ENCODE measurements around the gene TBC1D3B. TPM values are rescaled to one million over a fixed set of nuclear protein-coding genes. Genes with fewer than 3 reads are reported as not detected.
"Not testable (repeated sequence)": the region's sequence is repeated elsewhere in the genome, so short reads cannot be mapped to it uniquely, and the experiment has no call there.

TBC1D3B gene
- total RNA-seq, 1 donor from 2014 or later: not detected

DNA sequence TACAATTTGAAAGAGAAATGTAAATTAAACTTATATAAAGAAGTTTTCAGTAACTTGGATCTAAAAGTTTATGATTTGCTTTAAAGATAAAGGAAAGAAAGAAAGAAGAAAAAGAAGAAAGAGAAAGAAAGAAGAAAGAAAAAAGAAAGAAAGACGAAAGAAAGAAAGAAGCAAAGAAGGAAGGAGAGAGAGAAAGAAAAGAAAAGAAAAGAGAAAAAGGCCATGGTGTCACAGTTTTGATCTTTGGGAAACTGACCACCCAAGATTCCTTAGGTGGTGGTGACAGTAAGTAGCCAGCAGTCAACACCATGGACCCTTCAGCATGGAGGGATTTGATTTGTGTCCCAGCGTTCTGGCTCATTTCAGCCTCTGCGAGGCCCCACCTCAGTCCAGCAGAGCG lies 24.7 kb upstream of the TBC1D3B start:
- not testable (repeated sequence) for H3K36me3 ChIP-seq (ENCODE audit: control insufficient read depth in 3 of 3, insufficient read depth in 3 of 3, low read length in 3 of 3); H3K27me3 ChIP-seq (ENCODE audit: control insufficient read depth in 3 of 3, insufficient read depth in 3 of 3, low read length in 3 of 3); H3K27ac ChIP-seq (ENCODE audit: low read depth, low read length); H3K9ac ChIP-seq (ENCODE audit: low read depth in 1 of 3, low read length in 3 of 3); H3K4me1 ChIP-seq (ENCODE audit: control insufficient read depth in 3 of 3, insufficient read depth in 3 of 3, low read length in 3 of 3); H3K9me3 ChIP-seq (ENCODE audit: control insufficient read depth in 3 of 3, low read length in 3 of 3); H3K4me3 ChIP-seq (ENCODE audit: low read length in 3 of 3)

DNA sequence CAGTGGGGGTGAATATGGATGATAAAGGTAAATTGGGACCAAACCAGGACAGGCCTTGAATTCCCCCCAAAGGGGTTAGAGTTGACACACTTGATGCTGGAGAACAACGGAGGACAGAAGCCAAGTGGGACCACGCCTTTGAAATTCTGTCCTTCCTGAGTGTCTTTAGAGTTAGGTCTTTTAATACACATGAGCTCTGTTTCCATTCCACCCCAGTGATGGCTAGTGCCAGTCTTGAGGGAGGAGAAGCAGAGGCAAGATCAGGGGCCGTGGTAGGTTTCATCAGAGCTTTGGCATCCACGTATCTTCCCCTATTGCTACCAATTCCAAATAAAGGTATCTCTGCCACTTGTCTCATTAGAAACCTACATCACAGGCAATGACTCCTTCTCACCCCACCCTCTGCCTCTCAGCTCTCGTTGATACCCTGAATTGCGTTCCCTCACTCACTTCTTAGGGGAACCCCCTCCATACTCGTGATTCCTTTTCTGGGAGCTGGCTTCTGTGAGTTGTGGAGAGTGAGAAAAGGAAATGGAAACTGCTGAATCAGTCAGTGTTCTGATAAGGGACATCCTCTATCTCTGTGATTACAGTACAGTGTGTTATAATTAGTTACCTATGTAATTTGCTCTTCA lies 22.5 kb upstream of the TBC1D3B start:
- H3K27ac ChIP-seq (ENCODE audit: low read depth, low read length): no peak overlapping the region
- no peak overlapping the region for H3K9ac ChIP-seq (ENCODE audit: low read depth in 1 of 3, low read length in 3 of 3)
- no peaks in the 10 kb centered on the region for H3K9me3 ChIP-seq (ENCODE audit: control insufficient read depth in 3 of 3, low read length in 3 of 3)

DNA sequence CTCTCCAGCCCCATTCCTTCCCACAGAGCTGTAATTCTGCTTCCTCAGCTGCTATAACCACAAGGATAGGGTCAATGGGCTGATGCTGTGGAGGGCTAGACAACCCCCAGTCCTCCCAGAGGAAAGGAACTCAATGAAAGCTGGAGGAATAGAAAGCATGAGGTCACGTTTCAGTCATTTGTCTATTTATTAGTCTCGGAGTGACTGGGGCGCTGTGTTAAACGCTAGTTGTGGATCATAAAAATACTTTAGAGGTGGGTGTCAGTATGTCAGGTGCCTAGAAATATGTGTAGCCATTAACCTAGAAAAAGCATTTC lies 20.9 kb upstream of the TBC1D3B start:
- H3K9ac ChIP-seq (ENCODE audit: low read depth in 1 of 3, low read length in 3 of 3): no peak overlapping the region
- H3K27me3 ChIP-seq (ENCODE audit: control insufficient read depth in 3 of 3, insufficient read depth in 3 of 3, low read length in 3 of 3): peaks cover 2 to 4% (median 4%) of the 10 kb centered on the region in 3 donors
- H3K9me3 ChIP-seq (ENCODE audit: control insufficient read depth in 3 of 3, low read length in 3 of 3): no peaks in the 10 kb centered on the region
- no peak overlapping the region for H3K4me3 ChIP-seq (ENCODE audit: low read length in 3 of 3)
- H3K27ac ChIP-seq (ENCODE audit: low read depth, low read length): no peak overlapping the region
- H3K36me3 ChIP-seq (ENCODE audit: control insufficient read depth in 3 of 3, insufficient read depth in 3 of 3, low read length in 3 of 3): no peaks in the 10 kb centered on the region
- H3K4me1 ChIP-seq (ENCODE audit: control insufficient read depth in 3 of 3, insufficient read depth in 3 of 3, low read length in 3 of 3): peaks cover 0 to 2% (median 0%) of the 10 kb centered on the region in 3 donors

More for the DNA sequence above, 22.5 kb upstream of the TBC1D3B start:
- Histone ChIP-seq H3K4me1 (ENCODE audit: control insufficient read depth in 3 of 3, insufficient read depth in 3 of 3, low read length in 3 of 3) (no peaks in the 10 kb centered on the region), H3K4me3 (ENCODE audit: low read length in 3 of 3) (no peak overlapping the region), H3K36me3 (ENCODE audit: control insufficient read depth in 3 of 3, insufficient read depth in 3 of 3, low read length in 3 of 3) (no peaks in the 10 kb centered on the region), H3K27me3 (ENCODE audit: control insufficient read depth in 3 of 3, insufficient read depth in 3 of 3, low read length in 3 of 3) (peaks cover 2 to 4% (median 4%) of the 10 kb centered on the region in 3 donors)

DNA sequence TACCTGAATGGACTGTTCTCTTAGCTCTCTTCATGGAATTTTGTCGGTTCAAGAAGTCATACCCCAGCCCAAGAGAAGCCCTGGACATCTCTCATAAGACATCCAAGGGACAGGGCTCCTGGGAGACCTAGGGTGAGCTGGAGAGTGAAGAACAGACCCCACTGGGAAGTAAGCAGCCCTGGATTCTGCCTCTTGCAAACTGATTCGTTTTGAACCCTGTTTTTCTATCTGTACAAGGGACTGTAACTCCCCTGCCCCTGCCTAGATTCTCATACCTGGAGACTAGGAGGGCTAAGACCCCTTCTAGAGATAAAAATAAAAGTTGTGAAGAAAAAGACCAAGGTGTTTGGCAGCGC lies 19.7 kb upstream of the TBC1D3B start:
- H3K9me3 ChIP-seq (ENCODE audit: control insufficient read depth in 3 of 3, low read length in 3 of 3): no peaks in the 10 kb centered on the region
- no peak overlapping the region for H3K4me3 ChIP-seq (ENCODE audit: low read length in 3 of 3)
- H3K9ac ChIP-seq (ENCODE audit: low read depth in 1 of 3, low read length in 3 of 3): no peak overlapping the region
- H3K36me3 ChIP-seq (ENCODE audit: control insufficient read depth in 3 of 3, insufficient read depth in 3 of 3, low read length in 3 of 3): no peaks in the 10 kb centered on the region
- H3K27me3 ChIP-seq (ENCODE audit: control insufficient read depth in 3 of 3, insufficient read depth in 3 of 3, low read length in 3 of 3): peaks cover 2 to 4% (median 4%) of the 10 kb centered on the region in 3 donors
- H3K4me1 ChIP-seq (ENCODE audit: control insufficient read depth in 3 of 3, insufficient read depth in 3 of 3, low read length in 3 of 3): peaks cover 0 to 2% (median 0%) of the 10 kb centered on the region in 3 donors
- H3K27ac ChIP-seq (ENCODE audit: low read depth, low read length): no peak overlapping the region

DNA sequence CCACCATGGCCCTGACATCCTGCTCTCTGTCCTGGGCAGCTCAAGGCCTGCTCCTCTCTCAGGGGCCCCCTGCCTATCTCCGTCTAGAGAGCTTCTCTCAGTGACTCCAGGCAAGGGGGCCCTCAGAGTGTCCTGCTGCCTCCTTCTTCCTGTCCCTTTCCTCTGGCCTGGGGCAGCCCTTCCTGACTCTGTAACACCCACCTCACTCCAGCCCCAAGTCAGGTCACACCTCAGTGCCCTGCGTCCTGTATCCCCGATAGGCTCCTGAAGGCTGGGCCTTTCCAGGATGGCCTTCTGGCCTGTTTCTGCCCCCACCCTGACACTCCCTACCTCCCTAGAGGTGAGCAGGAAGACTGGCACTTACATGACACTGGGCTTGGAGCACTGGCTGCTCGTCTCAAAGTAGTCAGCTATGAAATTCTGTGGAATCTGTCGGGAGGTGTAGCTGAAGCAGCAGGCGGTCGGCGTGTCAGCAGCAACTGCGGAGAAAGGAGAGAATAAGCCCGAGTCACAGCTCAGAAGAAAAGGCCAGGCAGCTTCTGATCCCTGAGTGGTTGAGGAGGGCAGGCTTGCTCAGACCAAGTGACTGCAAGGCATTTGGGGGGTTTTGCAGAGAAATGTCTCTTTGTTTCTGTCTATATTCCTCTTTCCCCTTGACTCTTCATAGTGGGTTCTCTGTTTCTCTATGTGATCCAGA lies 19.1 kb upstream of the TBC1D3B start:
- Histone ChIP-seq H3K36me3 (ENCODE audit: control insufficient read depth in 3 of 3, insufficient read depth in 3 of 3, low read length in 3 of 3) (no peaks in the 10 kb centered on the region), H3K27ac (ENCODE audit: low read depth, low read length) (no peak overlapping the region), H3K9ac (ENCODE audit: low read depth in 1 of 3, low read length in 3 of 3) (no peak overlapping the region), H3K4me3 (ENCODE audit: low read length in 3 of 3) (no peak overlapping the region), H3K9me3 (ENCODE audit: control insufficient read depth in 3 of 3, low read length in 3 of 3) (no peaks in the 10 kb centered on the region), H3K4me1 (ENCODE audit: control insufficient read depth in 3 of 3, insufficient read depth in 3 of 3, low read length in 3 of 3) (peaks cover 0 to 2% (median 0%) of the 10 kb centered on the region in 3 donors), H3K27me3 (ENCODE audit: control insufficient read depth in 3 of 3, insufficient read depth in 3 of 3, low read length in 3 of 3) (peaks cover 2 to 4% (median 4%) of the 10 kb centered on the region in 3 donors)

DNA sequence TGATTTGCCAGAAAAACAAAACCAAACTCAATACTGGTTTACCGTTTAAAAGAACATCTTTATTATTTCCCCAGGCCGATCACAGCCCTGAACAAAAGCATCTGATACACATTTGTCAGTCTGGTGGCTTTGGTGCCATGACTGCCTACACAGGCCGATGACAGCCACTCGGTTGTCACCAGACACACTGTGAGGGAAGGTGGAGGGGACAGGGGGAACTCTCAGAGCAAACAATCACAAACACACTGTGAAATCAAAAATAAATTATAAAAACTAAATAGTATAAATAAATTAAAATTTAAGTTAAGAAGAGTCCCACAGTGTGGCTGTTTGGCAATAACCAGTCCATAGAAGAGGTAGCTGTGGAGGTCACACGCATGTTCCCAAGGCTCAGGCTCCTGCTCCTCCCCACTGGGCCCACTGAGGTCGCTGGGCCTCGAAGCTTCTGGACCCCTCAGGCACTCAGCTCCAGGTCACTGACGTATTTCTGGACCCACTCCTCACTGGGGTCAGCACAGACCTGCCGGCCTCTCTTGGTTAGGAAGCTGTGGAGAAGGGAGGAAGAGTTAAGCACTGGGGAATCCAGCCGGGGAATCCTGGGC lies 18.5 kb upstream of the TBC1D3B start:
- not testable (repeated sequence) for H3K9ac ChIP-seq (ENCODE audit: low read depth in 1 of 3, low read length in 3 of 3); H3K4me3 ChIP-seq (ENCODE audit: low read length in 3 of 3); H3K36me3 ChIP-seq (ENCODE audit: control insufficient read depth in 3 of 3, insufficient read depth in 3 of 3, low read length in 3 of 3); H3K4me1 ChIP-seq (ENCODE audit: control insufficient read depth in 3 of 3, insufficient read depth in 3 of 3, low read length in 3 of 3); H3K27ac ChIP-seq (ENCODE audit: low read depth, low read length); H3K9me3 ChIP-seq (ENCODE audit: control insufficient read depth in 3 of 3, low read length in 3 of 3); H3K27me3 ChIP-seq (ENCODE audit: control insufficient read depth in 3 of 3, insufficient read depth in 3 of 3, low read length in 3 of 3)

DNA sequence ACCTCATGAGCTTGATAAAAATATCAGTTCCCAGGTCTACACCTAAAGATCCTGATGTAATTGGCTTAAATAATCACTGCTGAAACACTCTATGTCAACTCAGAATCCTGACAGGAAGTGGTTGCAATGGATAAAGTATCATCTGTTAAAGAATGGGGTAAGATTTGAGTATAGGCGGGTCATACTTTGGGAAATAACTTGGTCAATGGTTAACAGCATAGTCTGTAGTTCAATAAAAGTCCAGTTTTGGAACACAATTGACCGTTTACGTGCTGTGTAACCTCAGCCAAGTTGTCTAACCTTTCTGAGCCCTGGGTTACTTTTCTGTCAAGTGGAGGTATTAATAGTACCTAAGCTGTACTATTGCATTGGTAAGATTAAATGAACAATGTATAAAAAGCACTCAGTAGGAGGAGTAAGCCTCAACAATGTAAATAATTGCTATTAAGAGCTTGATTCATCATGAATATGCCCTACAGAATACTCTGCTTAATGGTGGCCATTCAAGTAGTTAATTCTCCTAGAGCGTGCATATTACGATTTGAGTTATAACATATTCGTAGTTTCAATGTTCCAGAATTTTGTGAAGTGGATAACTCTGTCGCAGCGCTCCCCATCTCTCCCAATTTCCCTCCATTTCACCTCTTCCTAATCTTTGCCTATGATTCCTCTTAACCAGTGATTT lies 17.9 kb upstream of the TBC1D3B start:
- not testable (repeated sequence) for H3K27ac ChIP-seq (ENCODE audit: low read depth, low read length); H3K9ac ChIP-seq (ENCODE audit: low read depth in 1 of 3, low read length in 3 of 3); H3K27me3 ChIP-seq (ENCODE audit: control insufficient read depth in 3 of 3, insufficient read depth in 3 of 3, low read length in 3 of 3); H3K9me3 ChIP-seq (ENCODE audit: control insufficient read depth in 3 of 3, low read length in 3 of 3); H3K36me3 ChIP-seq (ENCODE audit: control insufficient read depth in 3 of 3, insufficient read depth in 3 of 3, low read length in 3 of 3); H3K4me1 ChIP-seq (ENCODE audit: control insufficient read depth in 3 of 3, insufficient read depth in 3 of 3, low read length in 3 of 3); H3K4me3 ChIP-seq (ENCODE audit: low read length in 3 of 3)

DNA sequence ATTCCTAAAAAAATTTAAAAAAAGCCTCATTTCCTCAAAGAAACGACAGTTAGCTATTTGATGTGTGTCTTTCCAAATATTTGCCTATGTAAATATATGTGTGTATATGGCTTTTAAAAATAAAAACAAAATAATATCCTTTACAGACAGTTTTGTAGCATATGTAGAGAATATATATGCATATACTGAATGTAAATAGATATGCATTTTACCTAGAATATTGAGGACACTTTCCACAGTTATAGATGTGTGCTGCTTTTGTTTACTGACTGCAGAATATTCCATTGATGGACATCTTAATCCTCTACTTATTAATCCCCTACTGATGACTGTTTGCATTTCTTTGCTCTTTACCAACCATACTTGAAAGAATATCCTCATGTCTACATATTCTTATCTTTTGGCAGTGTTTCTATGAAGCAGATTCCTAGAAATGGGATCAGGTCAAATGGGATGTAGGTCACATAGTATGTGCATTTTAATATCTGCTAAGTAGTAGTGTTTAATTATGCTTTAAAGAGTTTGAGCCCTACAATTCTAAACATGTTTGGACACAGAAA lies 16.9 kb upstream of the TBC1D3B start:
- Histone ChIP-seq H3K27me3 (ENCODE audit: control insufficient read depth in 3 of 3, insufficient read depth in 3 of 3, low read length in 3 of 3) (peaks cover 2 to 4% (median 4%) of the 10 kb centered on the region in 3 donors), H3K9me3 (ENCODE audit: control insufficient read depth in 3 of 3, low read length in 3 of 3) (no peaks in the 10 kb centered on the region), H3K36me3 (ENCODE audit: control insufficient read depth in 3 of 3, insufficient read depth in 3 of 3, low read length in 3 of 3) (no peaks in the 10 kb centered on the region), H3K4me3 (ENCODE audit: low read length in 3 of 3) (no peak overlapping the region), H3K4me1 (ENCODE audit: control insufficient read depth in 3 of 3, insufficient read depth in 3 of 3, low read length in 3 of 3) (peaks cover 0 to 2% (median 0%) of the 10 kb centered on the region in 3 donors), H3K27ac (ENCODE audit: low read depth, low read length) (no peak overlapping the region), H3K9ac (ENCODE audit: low read depth in 1 of 3, low read length in 3 of 3) (no peak overlapping the region)

DNA sequence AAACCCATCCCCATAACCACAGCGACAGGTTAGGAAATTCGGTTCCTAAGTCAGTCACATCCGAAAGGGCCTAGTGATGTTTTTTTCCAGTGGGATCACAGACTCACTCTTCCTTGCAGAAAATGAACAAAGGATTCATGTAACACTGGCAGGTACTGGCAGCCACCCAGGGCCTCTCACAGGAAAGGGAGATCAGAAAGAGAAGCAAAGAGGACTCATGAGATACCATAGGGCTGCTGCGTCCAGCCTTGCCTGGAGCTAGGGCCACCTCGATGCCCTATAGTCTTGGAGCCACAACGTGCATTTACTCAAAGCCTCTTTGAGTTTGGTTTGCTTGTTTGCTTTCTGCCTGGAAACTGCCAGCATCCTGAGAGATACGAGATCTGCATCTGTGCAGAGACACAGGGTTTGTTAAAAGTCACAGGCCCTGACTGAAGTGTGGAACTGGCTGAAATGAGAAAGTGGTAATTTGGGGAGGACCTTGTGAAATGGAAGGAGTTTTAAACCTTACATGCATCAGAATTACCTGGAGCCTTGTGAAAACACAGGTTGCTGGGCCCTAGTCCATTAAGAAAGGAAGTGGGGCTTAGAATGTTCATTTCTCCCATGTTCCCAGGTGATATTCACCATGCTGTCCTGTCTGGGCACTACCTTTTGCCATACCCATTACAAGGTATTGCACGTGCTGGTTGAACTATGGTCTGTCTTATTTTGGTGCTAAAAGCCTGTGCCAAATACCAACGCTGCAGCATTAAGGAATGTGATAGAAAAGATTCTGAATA lies 14.3 kb upstream of the TBC1D3B start:
- H3K9ac ChIP-seq (ENCODE audit: low read depth in 1 of 3, low read length in 3 of 3); H3K9me3 ChIP-seq (ENCODE audit: control insufficient read depth in 3 of 3, low read length in 3 of 3); H3K27ac ChIP-seq (ENCODE audit: low read depth, low read length); H3K4me3 ChIP-seq (ENCODE audit: low read length in 3 of 3); H3K36me3 ChIP-seq (ENCODE audit: control insufficient read depth in 3 of 3, insufficient read depth in 3 of 3, low read length in 3 of 3); H3K27me3 ChIP-seq (ENCODE audit: control insufficient read depth in 3 of 3, insufficient read depth in 3 of 3, low read length in 3 of 3); H3K4me1 ChIP-seq (ENCODE audit: control insufficient read depth in 3 of 3, insufficient read depth in 3 of 3, low read length in 3 of 3): not testable (repeated sequence)

Measured in skeletal muscle tissue (tissue), 4 donors.